Endometrium (tissue), 2 donors: ENCODE data around the gene TBC1D14.
A peak's percentile ranks its signal among the peaks of the same experiment; 100 is the strongest.

Source experiments
- FAIRE-seq: peaks from 2 replicates; lab custom pipeline; 2012; peaks lifted over from hg19 to GRCh38; lab: Jason Lieb, UNC
- donor health status: control.
- donor health status: control.

TBC1D14 gene

DNA sequence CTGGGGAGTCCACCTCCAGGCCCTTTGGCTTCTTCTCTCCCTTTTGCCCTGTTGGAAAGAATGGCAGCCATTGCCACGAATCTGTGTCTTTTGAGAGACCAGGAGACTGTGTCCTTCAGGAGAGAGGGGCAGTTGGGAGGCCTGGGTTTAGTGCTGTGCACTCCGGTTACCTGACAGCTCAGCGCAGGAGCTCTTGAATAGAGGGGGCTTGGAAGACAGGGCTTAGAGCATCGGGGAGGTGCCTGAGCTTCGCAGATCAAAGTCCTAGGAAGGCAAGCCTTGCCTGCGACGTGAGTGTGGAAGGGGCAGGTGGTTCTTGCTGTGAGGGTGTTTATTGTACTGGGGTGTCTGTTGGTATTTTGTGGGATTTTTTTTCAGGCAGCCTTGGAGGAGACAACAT is 91.6 kb downstream of the TBC1D14 start:
- no peak for FAIRE-seq

DNA sequence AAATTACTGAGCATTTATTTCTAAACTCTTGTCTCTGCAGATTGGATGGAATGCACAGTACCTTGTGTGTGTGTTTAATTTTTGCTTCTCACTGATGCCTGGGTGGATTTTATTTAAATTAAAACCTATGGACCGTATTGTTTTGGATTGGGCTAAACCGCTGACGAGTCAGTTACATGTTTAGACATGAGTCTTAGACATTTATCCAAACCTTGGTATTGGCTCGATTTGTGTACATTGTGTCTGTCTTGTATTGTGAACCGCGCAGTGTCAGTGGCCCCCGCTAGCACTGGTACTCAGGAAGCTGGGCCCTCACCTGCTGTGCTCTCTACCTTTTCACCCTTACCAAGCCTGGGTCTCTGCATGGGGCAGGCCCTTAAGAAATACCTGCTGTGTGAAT is 92.7 kb downstream of the TBC1D14 start:
- no peak for FAIRE-seq

DNA sequence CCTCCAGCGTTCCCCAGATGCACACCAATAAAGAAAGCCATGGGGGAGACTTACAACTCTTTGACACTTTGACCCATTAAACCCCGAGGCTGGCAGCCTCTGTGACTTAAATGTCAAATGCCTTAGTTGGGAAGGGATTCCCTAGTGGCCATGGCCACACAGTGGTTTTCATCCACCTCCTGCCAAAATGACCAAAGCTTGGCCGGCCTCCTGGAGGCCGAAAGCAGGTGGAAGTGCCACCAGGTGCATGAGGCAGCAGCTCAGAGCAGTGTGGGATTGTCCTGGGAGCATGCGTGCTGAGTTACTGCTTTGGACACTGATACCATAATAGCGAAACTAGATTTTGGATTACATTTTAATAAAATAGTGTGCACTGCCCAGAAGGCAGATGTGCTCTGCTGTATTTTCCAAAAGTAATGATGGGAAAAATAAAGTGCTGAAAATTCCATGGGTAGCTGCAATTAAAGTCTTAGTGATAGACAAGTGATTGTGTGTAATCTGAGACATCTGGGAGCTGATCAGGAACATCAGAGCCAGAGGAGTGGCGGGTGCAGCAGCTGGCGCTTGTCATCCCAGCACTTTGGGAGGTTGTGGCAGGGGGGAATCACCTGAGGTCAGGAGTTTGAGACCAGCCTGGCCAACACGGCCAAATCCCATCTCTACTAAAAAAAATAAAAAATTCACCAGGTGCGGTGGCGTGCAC is 93.7 kb downstream of the TBC1D14 start:
- FAIRE-seq, result no peak

DNA sequence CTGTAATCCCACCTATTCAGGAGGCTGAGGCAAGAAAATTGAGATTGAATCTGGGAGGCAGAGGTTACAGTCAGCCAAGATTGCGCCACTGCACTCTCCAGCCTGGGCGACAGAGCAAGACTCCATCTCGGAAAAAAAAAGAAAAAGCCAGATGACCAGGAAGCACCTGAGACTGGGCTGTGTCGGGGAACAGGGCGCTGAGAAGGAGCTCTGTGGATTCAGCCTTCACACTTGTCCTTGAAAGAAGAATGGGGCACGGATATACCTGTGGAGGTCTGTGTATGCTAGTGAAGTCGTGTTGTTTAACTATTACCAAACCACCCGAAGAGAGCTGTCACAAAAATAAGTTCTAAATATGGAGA is 94.2 kb downstream of the TBC1D14 start:
- no peak for FAIRE-seq

DNA sequence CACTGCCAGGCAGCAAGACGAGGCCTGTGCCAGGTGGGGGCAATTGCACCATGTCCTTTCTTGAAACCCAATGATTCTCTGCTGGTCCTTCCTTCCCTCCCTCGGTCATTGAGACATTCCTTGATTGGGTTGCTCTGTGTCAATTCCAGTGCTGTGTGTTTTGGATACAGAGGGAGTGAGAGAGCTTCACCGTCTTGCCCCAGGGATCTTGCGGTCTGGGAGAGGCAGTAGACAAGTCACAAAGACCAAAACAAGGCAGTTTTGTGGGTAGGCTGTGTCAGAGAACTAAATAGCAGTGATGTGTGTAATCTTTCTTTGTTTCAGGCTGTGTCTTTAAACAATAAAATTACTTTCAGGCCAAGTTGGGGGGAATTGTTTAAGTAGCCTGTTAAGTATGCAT is 94.7 kb downstream of the TBC1D14 start:
- FAIRE-seq, result no peak

DNA sequence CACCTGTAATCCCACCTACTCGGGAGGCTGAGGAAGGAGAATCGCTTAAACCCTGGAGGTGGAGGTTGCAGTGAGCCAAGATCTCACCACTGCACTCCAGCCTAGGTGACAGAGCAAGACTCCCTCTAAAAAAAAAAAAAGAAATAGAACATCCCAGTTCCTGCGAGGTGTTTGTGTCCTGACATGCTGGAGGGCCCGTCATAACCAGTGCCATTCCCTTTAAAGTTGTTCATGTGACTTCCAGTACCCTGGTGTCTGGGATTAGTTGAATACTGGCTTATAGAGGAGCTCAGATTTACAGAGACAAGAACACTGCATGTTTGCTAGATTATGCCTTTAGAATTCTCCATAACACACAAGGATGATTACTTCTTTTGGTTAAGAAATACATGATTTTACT is 95.9 kb downstream of the TBC1D14 start:
- no peak for FAIRE-seq

DNA sequence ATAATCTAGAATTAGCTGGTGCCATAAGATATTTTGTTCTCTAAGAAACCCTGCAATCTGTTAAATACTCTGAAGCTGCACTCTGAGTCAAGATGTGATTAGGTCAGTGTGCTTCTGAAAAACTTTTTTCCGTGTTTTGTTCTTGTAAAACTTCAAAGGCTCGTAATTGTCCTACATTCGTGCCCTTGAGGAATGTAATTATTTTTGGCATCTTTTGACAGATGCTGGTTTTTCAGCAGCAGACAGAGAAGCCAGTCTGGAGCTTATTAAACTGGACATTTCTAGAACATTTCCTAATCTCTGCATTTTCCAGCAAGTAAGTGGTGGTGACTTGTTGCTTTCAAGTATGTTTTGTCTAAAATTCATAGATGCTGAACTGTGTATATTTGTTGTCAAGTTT is 96.8 kb downstream of the TBC1D14 start:
- FAIRE-seq, result peak; percentile 12

DNA sequence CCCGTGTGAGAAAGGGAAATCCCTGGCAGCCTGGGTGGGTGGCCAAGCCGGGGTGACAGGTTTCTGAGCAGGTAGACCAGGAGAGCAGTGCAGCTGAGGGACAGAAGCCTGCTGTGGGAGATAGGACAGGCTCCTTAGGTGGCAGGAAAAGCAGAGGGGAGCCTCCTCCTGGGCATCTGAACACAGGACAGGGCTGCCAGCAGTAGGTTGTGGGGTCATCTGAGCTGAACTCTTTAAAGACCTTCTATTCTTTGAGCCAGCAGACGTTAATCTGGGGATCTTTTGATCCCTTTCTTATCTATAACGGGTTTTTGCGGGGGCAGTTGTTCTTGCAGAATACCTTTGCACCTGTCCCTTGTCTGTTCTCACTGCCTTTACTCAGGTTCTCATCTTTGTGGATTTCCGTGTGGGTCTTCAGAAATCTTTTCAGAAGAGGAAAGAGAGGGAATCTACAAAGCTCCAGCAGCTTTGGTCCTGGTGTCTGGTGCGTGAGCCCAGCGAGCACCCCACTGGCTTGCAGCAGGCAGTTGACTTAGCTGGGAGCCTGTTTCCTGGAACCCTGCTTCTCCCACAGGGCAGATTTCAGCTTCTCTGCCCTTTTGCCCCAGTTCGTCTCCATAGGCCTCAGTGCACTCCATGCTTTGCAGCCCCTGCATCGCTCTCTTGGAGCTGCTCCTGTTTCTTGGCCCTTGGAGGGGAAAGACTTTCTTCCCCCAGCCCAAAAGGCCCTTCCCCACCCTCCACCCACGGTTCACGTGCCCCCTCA is 97.7 kb downstream of the TBC1D14 start:
- no peak for FAIRE-seq

DNA sequence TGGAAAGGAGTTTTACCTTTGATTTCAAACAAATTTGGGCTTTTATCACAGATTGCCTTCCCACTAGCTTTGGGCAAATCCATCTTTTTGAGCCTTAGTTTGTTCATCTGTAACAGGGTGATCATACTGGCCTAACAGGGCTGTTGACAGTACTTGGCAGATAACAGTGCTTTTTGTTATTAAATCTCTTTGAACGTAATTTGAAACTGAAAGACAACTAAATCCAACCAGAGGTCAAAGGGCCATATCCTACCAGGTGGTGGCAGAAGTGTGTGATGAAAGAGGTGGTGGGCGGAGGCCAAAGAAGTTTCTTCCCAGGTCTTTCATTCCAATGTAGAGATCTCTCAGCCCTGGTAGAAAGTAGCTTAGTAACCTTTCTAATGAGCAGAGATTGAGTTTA is 98.3 kb downstream of the TBC1D14 start:
- FAIRE-seq, result no peak

DNA sequence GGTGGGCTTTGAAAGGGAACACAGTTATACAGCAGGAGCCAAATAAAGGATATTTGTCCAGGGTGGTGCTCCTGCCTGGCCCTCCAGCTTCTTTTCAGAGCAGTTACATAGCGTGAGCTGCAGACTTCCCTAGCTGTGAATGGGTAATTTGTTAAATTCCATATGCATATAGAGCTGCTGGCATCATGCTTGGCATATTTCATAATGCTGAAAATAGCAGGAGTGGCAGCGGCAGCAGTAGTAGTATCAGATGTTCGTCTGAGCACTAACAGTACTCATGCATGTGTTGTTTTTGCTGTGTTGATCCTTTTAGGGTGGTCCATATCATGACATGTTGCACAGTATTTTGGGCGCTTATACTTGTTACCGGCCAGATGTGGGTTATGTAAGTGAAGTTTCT is 99.9 kb downstream of the TBC1D14 start:
- no peak for FAIRE-seq

DNA sequence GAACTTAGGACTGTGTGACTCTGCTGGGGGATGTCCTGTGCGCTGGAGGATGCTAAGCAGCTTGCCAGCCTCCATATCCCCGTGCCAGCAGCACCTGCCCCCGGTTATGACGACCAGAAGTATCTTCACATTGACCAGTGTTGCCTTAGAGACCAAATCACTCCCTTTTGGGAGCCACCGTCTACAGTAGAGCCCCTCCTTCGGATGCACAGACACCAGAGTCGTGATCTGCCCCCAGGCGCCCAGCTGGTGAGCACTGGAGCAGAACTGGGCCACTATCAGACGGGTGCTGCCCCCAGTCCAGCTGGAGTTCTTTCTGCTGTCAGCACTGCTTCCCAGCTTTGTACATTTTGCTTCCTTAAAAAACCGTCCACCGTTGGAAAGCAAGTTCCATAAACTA is 103.5 kb downstream of the TBC1D14 start:
- no peak for FAIRE-seq

DNA sequence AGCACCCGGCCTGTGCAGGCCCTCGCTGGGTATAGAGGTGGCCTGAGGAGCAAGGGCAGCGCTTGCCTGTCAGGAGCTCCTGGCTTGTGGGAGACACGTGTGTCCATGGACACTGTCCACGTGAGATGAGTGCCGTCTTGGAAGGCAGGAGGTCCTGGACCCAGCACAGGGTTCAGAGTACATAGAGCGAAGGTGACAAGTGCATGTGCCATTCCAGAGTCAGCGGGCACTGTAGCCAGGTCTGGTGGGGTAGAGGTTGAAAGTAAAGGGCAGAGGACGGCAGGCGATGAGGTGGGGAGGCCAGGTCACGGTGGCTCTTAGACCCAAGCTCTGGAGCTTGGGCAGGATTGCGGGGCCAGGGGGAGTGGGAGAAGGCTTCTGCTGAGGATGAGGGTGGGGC is 105.2 kb downstream of the TBC1D14 start:
- FAIRE-seq, result no peak

DNA sequence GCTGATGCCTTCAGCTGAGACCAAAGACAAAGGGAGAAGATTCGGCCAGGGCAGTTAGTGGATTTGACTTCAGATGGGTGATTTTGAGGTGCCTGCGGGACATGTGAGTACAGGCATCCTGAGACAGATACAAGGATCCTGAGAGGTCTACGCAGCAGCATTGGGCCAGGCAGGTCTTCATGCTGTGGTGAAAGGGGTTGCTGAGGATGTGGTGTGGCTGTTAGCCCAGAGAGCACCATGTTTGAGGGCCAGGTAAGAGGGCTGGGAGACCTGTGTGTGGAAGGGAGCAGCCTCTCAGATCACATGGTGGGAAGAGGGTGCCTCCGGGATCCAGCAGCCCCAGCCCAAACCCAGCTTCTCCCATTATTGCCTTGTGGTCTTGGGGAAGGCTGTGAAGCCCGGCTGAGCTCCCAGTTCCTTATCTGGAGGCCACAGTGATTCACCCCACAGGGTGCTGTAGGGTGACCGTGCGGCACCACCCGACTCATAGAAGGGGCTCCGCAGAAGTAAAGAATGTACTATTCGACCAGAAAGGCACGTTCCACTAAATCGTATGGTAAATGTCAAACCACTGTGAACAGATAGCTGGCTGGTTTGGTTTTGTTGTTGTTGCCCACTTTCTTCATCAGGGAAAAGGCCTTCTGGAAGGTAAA is 105.9 kb downstream of the TBC1D14 start:
- no peak for FAIRE-seq

DNA sequence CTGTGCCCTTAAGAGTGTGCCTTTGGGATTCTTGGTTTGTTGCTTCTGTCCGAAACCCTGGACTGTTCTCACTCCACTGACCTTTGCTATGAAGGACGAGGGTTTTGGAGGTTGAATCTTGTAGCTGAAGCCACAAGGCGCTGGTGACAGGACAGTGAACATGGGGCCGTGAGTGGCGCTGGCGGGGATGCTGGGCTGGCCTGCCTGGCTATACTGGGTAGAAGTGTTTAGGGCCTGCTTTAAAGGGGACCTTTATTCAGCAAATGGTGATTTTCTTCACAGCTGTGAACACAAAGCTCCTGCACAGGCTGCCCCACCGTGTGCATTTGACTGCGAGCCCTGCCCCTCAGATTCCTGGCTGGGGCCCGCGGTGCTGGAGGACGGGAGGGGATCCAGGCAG is 106.5 kb downstream of the TBC1D14 start:
- no peak for FAIRE-seq

DNA sequence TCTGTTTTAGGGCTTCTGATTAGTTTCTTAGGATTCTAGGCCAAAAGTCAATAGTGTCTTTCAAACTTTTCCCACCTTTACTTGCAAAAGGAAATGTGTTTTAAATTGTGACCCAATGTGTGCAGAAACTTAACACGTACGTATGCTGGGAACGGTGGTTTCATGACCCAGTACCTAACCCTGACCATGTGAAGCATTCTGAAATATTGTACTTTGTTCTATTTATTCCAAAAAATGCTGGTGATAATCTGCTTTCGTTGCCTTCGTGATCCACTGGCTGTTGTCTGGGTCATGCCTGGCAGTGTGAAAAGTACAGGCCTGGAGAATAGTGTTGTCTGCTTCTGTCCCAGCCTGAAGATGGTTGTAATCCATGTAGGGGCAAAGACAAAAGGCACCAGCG is 106.9 kb downstream of the TBC1D14 start:
- no peak for FAIRE-seq

DNA sequence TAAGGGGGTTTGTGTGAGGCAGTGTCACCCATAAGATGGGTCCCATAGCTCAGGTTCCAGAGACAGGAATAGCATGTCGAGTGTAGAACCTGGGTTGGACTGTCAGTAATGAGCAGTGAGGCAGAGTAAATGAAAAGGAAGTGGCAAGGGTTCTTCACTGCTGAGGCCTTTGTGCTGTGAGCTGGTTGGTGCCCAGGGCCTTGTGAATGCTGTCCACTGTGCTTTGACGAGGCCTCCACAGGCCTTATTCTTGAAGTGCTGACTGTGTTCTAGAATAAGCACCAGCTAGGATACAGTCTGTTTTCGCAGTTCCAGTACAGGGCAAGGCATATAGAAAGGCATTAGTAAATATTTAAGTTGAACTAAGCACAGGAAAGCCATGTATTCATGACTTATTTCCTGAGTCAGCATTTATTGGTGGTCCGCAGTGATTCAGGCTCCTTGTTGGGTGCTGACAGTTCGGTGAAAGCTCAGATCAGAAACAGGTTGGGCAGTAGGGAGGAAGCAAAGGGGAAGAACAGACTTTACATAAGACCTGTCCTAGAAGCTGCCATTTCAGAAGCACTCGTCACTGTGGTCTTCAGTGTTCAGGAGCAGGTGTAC is 107.9 kb downstream of the TBC1D14 start:
- no peak for FAIRE-seq

DNA sequence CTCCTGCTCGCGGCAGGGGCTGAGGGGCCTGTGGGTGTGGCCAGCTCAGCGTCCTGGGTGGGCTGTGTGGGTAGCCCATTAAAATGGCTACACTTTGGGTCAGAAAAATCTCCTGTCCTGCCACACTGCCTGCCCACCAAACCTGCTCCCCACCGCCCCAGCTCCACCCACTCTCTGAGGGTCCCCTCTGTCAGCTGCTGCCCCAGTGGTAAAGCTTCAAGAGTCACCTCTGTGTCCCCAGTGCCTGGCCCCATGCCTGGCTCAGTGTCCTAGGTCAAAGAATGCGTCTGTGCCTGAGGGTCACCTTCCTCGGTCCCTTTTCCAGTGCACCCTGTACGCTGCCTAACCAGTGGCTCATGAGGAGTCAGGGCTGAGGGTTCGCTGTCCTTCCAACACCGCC is 108.7 kb downstream of the TBC1D14 start:
- FAIRE-seq, result no peak

DNA sequence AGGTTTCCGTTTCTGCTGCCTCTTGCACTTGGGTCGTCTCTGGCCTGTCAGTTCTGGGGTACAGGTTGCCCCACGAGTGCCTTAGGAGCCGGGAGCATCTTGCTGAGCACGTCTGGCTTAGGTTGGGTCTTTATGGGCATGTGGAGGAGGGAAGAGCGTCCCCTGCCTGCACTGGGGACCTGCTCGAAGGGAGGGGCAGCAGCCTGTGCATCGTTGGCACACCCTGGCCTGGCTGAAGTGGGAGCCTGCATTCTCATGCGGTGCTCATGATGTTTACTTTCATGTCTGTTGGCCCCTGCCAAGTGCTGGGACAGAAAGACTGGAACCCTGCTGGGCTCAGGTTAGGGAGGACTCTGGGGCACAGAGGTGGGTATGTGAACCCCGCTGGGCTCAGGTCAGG is 109.7 kb downstream of the TBC1D14 start:
- no peak for FAIRE-seq

DNA sequence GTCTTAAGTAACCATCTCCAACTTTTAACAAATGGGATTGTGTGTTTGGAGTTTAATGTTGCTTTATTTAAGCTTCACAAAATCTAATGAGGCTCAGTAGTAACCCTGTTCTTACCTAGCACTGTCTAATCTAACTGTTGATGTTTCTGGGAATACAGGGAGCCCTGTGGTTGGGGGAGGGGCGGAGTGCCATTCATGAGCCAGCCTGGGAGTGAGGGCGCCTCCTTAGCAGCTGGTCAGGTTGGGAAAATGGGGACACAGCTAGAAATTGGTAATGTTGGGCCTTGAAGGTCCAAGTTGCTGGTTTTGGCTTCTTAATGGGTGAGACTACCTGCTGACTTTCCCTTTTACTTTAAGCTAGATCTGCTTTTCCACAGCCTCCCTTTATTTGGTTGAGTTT is 110.7 kb downstream of the TBC1D14 start:
- FAIRE-seq, result no peak

DNA sequence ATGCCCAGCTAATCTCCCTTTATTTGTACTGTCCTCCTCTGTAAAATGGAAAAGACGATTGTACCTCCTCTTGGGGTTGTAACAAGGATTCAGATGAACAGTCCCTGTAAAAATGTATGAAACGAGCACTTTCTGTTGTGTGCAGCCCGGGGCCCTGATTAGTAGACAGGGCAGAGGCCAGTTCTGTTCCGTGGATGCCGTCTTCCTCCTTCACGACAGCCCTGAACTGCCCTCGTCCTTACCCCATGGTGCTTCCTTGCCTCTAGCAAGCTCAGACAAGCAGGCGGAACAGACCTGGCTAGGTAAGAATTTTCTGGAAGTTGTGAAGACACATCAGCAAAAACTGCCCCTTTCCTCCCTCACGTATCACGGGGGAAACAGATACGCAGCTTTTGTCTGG is 111.2 kb downstream of the TBC1D14 start:
- FAIRE-seq, result no peak

DNA sequence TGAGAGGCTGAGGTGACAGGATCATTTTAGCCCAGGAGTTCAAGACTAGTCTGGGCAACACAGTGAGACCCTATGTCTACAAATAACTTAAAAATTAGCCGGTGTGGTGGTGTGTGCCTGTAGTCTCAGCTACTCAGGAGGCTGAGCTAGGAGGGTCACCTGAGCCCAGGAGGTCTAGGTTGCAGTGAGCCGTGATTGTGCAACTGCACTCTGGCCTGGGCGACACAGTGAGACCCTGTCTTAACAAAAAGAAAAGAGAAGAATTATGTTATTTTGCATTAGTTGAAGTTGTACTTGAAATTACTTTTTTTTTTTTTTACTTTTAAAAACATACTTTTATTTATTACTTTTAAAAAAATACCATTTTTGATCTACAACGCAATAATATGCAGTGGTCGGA is 111.7 kb downstream of the TBC1D14 start:
- FAIRE-seq, result no peak

DNA sequence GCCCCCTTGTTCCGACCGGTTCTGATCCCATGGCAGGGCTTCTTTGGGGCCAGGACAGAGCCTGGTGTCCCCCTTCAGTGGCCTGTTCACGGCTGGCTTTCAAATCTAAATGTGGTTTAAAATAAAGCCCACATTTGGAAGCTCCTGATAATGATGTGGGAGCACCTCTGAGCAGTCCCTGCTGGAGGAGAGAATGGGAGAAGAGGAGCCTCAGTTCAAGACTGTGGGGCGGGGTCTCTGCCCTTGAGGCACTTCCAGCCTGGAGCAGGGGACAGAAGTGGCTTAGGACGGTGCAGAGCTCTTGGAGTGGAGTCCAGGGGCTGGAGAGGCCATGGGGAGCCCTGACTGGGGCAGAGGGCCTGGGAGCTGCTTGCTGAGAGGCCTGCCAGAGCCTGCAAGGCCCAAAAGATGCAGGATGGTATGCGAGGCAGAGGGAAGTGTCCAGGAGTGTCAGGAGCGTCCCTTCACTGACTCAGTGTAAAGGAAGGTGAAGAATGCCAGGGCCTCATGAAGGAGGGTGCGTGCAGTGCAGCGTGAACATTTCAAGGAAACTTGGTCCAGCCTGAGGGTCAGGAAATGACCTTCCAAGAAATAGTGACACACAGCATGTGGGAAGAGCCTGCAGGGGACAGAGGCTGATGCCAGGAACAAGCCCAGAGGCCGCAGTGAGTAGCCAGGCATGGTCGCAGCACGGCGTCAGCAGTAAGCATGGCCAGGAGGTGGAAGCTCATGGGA is 112.5 kb downstream of the TBC1D14 start:
- FAIRE-seq, result no peak

DNA sequence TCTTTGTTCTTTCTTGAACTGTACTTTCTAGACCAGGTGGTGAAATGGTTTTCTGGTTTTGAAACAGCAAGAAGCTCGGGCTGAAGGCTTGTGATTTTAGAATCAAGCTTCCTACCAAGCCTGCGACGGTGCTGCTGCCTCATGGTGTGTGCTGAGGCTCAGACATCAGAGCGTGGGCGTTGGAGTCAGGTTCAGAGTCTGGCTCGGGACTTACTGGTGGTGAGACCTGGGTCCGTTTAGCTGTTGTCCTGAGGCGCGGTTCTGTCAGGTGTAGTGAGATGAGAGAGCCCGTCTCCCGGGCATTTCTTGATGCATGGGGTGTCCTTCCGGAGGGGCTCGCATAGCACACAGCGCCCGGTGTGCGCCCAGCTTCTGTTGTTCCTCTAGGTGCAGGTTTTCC is 113.9 kb downstream of the TBC1D14 start:
- no peak for FAIRE-seq
